Measurements from ENCODE around the gene DNAAF5.

The DNAAF5 gene

DNA sequence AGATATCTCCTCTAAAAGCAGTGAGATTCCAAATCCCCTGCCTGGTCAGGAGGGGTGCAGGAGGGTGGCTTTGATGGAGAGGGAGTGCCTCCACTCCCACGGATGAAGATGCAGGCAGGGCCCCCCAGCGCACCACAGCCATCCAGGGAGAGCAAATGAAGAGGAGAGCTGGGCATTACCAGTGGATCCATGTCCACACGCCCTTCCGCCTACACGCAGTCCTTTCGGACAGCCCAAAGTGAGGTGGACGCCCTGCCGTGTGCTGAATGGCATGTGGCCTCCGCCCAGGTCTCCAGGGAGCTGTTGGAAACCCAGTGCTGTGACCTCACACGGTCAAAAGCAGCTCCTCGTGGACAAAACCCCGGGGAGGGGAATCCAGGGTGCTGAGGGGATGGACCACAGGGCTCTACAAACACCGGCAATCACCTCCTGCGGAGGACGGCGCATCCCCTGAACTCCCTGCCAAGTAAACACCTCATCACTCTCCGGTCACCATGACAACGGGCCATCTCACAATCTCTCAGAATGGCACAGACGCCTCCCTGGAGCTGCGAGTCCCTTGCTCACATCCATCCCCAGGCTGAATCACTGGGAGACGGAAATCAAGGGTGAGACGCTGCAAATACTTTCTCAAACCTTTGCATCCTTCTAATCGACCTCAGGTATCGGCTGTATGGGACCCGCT, 35.0 kb upstream of the DNAAF5 start:
- WGBS, 2 experiments (ENCODE audit: insufficient coverage in 2 of 2) = 90 to 95% methylated on average over 16 to 25 of the region's 25 CpGs
- Histone ChIP-seq H3K27ac (ENCODE audit: low read depth, low read length, severe bottlenecking) (no peak overlapping the region), H3K4me3 (ENCODE audit: extremely low read depth, insufficient read depth, low read length, poor library complexity, severe bottlenecking) (no peak overlapping the region), H3K36me3 (ENCODE audit: control insufficient read depth, insufficient read depth, low read length) (no peaks in the 10 kb centered on the region), H3K4me1 (ENCODE audit: control insufficient read depth, insufficient read depth, low read length, poor library complexity, severe bottlenecking) (peaks cover 2% of the 10 kb centered on the region), H3K9me3 (ENCODE audit: control insufficient read depth, low read length) (peaks cover 13% of the 10 kb centered on the region)

DNA sequence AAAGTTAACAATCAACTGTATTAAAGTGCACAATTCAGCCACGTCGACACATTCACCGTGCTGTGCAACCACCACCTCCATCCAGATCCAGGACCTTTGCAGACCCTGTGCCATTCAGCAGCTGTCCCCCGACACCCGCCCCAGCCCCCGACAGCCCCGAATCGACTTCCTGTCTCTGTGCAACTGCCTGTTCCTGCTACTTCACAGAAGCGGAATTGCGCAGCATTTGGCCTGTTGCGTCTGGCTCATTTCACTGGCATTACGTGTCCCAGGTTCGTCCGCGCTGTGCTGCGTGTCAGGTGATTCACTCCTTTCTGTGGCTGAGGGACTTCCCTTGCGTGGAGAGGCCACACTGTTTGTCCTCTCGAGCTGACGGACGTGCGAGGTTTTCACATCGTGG, 33.2 kb upstream of the DNAAF5 start:
- WGBS, 2 experiments (ENCODE audit: insufficient coverage in 2 of 2) = 94 to 96% methylated on average over 19 to 22 of the region's 22 CpGs
- Histone ChIP-seq H3K27ac (ENCODE audit: low read depth, low read length, severe bottlenecking) (no peak overlapping the region), H3K36me3 (ENCODE audit: control insufficient read depth, insufficient read depth, low read length) (no peaks in the 10 kb centered on the region), H3K4me3 (ENCODE audit: extremely low read depth, insufficient read depth, low read length, poor library complexity, severe bottlenecking) (no peak overlapping the region), H3K4me1 (ENCODE audit: control insufficient read depth, insufficient read depth, low read length, poor library complexity, severe bottlenecking) (peaks cover 13% of the 10 kb centered on the region), H3K9me3 (ENCODE audit: control insufficient read depth, low read length) (peaks cover 2% of the 10 kb centered on the region)

DNA sequence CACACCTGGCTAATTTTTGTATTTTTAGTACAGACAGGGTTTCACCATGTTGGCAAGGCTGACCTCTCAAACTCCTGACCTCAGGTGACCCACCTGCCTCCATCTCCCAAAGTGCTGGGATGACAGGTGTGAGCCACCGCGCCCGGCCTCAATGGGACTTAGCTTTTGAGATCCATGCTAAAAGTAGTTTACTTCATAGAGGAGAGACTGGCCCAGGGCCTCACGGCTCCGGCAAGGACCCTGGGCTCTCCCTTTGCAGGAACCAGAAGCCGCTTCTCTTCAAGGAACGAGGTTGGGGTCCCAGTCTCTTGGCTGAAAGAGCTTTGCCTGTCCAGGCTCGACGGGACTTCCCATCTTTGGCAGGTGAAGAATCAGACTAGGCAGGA, 30.1 kb upstream of the DNAAF5 start:
- Histone ChIP-seq H3K9me3 (ENCODE audit: control insufficient read depth, low read length) (no peaks in the 10 kb centered on the region), H3K27ac (ENCODE audit: low read depth, low read length, severe bottlenecking) (no peak overlapping the region), H3K4me1 (ENCODE audit: control insufficient read depth, insufficient read depth, low read length, poor library complexity, severe bottlenecking) (peaks cover 17% of the 10 kb centered on the region), H3K4me3 (ENCODE audit: extremely low read depth, insufficient read depth, low read length, poor library complexity, severe bottlenecking) (no peak overlapping the region), H3K36me3 (ENCODE audit: control insufficient read depth, insufficient read depth, low read length) (no peaks in the 10 kb centered on the region)
- 87 to 97% methylated on average over 9 of the region's 9 CpGs for WGBS, 2 experiments (ENCODE audit: insufficient coverage in 2 of 2)

DNA sequence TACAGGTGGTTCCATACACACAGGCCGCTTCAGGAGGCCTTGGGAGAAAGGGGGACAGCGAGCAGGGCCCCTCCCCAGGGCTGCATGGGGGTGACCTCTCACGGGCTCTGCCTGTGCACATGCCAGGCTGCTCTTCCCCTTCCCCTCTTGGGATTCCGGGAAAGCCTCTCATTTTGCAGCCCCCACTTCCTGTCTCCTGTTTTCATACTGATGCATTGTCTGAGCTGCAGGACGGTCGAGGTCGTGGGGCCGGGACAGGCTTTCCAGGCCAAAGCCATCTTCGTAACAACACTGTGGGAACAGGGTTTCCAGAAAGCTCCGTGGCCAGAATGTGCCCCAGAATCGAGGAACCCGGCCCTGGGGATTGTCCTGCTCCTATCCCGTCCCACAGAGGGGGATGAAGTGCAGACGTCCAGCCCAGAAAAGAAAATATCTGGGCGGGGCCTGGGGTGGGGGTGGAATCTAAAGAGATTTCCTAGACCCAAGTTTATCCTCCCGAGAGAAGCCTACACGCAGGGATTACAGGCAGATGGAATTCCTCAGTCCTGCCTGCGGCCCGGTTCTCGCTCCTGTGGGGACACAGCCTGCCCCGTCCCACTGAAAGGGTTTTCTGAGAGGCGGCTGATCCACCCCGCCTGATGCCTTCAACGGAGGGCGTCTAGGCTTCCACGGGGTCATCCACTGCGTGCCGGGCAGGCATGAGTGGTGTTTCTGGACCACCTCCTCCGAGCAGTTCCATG, 29.5 kb upstream of the DNAAF5 start:
- Histone ChIP-seq H3K4me3 (ENCODE audit: extremely low read depth, insufficient read depth, low read length, poor library complexity, severe bottlenecking) (no peak overlapping the region), H3K36me3 (ENCODE audit: control insufficient read depth, insufficient read depth, low read length) (no peaks in the 10 kb centered on the region), H3K4me1 (ENCODE audit: control insufficient read depth, insufficient read depth, low read length, poor library complexity, severe bottlenecking) (peaks cover 17% of the 10 kb centered on the region), H3K27ac (ENCODE audit: low read depth, low read length, severe bottlenecking) (peak overlapping the region; percentile 2), H3K9me3 (ENCODE audit: control insufficient read depth, low read length) (no peaks in the 10 kb centered on the region)
- WGBS, 2 experiments (ENCODE audit: insufficient coverage in 2 of 2) = 91 to 93% methylated on average over 26 to 28 of the region's 29 CpGs

- Histone ChIP-seq H3K36me3 (ENCODE audit: control insufficient read depth, insufficient read depth, low read length) (no peaks in the 10 kb centered on the region), H3K4me3 (ENCODE audit: extremely low read depth, insufficient read depth, low read length, poor library complexity, severe bottlenecking) (no peak overlapping the region), H3K27ac (ENCODE audit: low read depth, low read length, severe bottlenecking) (no peak overlapping the region), H3K4me1 (ENCODE audit: control insufficient read depth, insufficient read depth, low read length, poor library complexity, severe bottlenecking) (peaks cover 17% of the 10 kb centered on the region), H3K9me3 (ENCODE audit: control insufficient read depth, low read length) (peaks cover 4% of the 10 kb centered on the region)
- 90 to 96% methylated on average over 11 to 18 of the region's 23 CpGs for WGBS, 2 experiments (ENCODE audit: insufficient coverage in 2 of 2)
Measured at GRCh38 chr7:698515-699475, 27.7 kb upstream of the DNAAF5 start.

DNA sequence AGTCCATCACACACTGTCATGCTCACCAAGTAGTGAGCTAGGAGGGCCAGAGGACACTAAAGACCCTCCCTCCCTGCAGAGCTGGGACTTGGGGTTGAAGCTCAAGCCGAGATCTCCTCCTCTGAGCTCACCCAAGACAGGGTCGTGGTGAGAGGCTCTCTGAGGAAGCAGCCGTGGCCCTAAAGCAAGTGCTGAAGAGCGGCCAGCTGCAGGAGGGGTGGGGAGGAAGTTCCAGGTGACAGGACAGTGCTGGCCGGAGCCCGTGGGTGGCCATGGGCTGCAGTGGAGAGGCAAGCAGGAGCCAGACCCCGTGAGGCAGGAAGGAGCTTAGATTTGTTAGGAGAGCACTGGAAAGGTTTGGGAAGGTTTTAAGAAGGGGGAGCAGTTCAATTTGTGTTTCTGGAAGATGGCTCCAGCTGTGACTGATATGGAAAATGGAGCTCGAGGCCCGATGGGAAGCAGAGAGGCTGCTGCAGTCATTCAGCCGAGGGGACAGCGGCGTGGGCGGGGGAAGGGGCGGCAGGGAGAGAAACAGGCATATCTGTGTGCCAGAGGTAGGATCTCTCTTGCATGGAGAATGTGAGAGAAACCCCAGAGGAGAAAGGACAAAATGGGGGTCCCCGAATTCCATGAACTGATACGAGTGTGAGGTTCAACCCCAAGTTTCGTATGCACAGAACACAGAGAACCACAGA, 26.9 kb upstream of the DNAAF5 start:
- no peak overlapping the region for H3K4me3 ChIP-seq (ENCODE audit: extremely low read depth, insufficient read depth, low read length, poor library complexity, severe bottlenecking)
- H3K4me1 ChIP-seq (ENCODE audit: control insufficient read depth, insufficient read depth, low read length, poor library complexity, severe bottlenecking) = peaks cover 17% of the 10 kb centered on the region
- peaks cover 4% of the 10 kb centered on the region for H3K9me3 ChIP-seq (ENCODE audit: control insufficient read depth, low read length)
- no peaks in the 10 kb centered on the region for H3K36me3 ChIP-seq (ENCODE audit: control insufficient read depth, insufficient read depth, low read length)
- 87 to 88% methylated on average over 15 of the region's 17 CpGs for whole genome bisulfite sequencing, 2 experiments (ENCODE audit: insufficient coverage in 2 of 2)
- H3K27ac ChIP-seq (ENCODE audit: low read depth, low read length, severe bottlenecking) = no peak overlapping the region

GRCh38 chr7:701086-701671, 25.3 kb upstream of the DNAAF5 start:
- WGBS, 2 experiments (ENCODE audit: insufficient coverage in 2 of 2) = 79 to 86% methylated on average over 3 of the region's 4 CpGs
- Histone ChIP-seq H3K4me3 (ENCODE audit: extremely low read depth, insufficient read depth, low read length, poor library complexity, severe bottlenecking) (no peak overlapping the region), H3K4me1 (ENCODE audit: control insufficient read depth, insufficient read depth, low read length, poor library complexity, severe bottlenecking) (peaks cover 17% of the 10 kb centered on the region), H3K27ac (ENCODE audit: low read depth, low read length, severe bottlenecking) (no peak overlapping the region), H3K9me3 (ENCODE audit: control insufficient read depth, low read length) (peaks cover 4% of the 10 kb centered on the region), H3K36me3 (ENCODE audit: control insufficient read depth, insufficient read depth, low read length) (no peaks in the 10 kb centered on the region)

GRCh38 chr7:703049-703448, 23.4 kb upstream of the DNAAF5 start:
- WGBS, 2 experiments (ENCODE audit: insufficient coverage in 2 of 2) = no CpG with 5 or more reads among the region's 3 CpGs
- Histone ChIP-seq H3K9me3 (ENCODE audit: control insufficient read depth, low read length) (peaks cover 4% of the 10 kb centered on the region), H3K27ac (ENCODE audit: low read depth, low read length, severe bottlenecking) (no peak overlapping the region), H3K36me3 (ENCODE audit: control insufficient read depth, insufficient read depth, low read length) (no peaks in the 10 kb centered on the region), H3K4me1 (ENCODE audit: control insufficient read depth, insufficient read depth, low read length, poor library complexity, severe bottlenecking) (peaks cover 9% of the 10 kb centered on the region), H3K4me3 (ENCODE audit: extremely low read depth, insufficient read depth, low read length, poor library complexity, severe bottlenecking) (no peak overlapping the region)

- Histone ChIP-seq H3K4me1 (ENCODE audit: control insufficient read depth, insufficient read depth, low read length, poor library complexity, severe bottlenecking) (peaks cover 9% of the 10 kb centered on the region), H3K9me3 (ENCODE audit: control insufficient read depth, low read length) (peaks cover 4% of the 10 kb centered on the region), H3K27ac (ENCODE audit: low read depth, low read length, severe bottlenecking) (no peak overlapping the region), H3K4me3 (ENCODE audit: extremely low read depth, insufficient read depth, low read length, poor library complexity, severe bottlenecking) (no peak overlapping the region), H3K36me3 (ENCODE audit: control insufficient read depth, insufficient read depth, low read length) (peaks cover 4% of the 10 kb centered on the region)
- WGBS, 2 experiments (ENCODE audit: insufficient coverage in 2 of 2) = 90 to 94% methylated on average over 5 to 6 of the region's 7 CpGs
Measured at GRCh38 chr7:706721-707120, 19.8 kb upstream of the DNAAF5 start.

Measured in mesodermal cell (in vitro differentiated cells).